Testis (tissue), 3 donors: ENCODE results near the gene SP3. TPM values are rescaled to one million over a fixed set of nuclear protein-coding genes. Genes with fewer than 3 reads are reported as not detected.

Experiments
- DNase-seq: peaks from one replicate; pipeline ENCODE4 v3.0.0-alpha.2; 2019
- H3K27ac ChIP-seq, 2 donors: fragments of 200-600 bp; sonication (generic); one replicate each; pipeline ENCODE4 v1.5.1; 2019
- H3K27me3 ChIP-seq: fragments of 200-600 bp; sonication (generic); one replicate; pipeline ENCODE4 v1.5.1; 2019
- H3K36me3 ChIP-seq: fragments of 200-600 bp; sonication (generic); one replicate; pipeline ENCODE4 v1.5.1; 2017; ENCODE audit warnings: low read depth; ENCODE audit errors: missing control alignments
- H3K4me1 ChIP-seq: fragments of 200-600 bp; sonication (generic); one replicate; pipeline ENCODE4 v1.5.1; 2019
- H3K4me3 ChIP-seq, 2 donors: fragments of 200-600 bp; sonication (generic); one replicate each; pipeline ENCODE4 v1.5.1; 2017 to 2019
- H3K9me3 ChIP-seq: fragments of 200-600 bp; sonication (generic); one replicate; pipeline ENCODE4 v1.5.1; 2017
- POLR2A ChIP-seq: fragments of 450-650 bp; IDR thresholded peaks from one replicate; pipeline ENCODE4 v1.6.1; 2017; ENCODE audit warnings: antibody characterized with exemption, mild to moderate bottlenecking, moderate library complexity
- WGBS, 2 donors: methylation state at CpG; one replicate each; pipeline ENCODE4 v1.1.5; 2018; 5-methylcytosine and 5-hydroxymethylcytosine counted together
- intact Hi-C: fragments of 100-400 bp; cut with DNase I; formaldehyde crosslinking; loops from one replicate; pipeline ENCODE4 v1.15.1; 2023; ENCODE audit warnings: low total_unique reads
- polyA plus RNA-seq: library from polyadenylated mRNA; stranded (reverse); fragments of 350-450 nt; fragmentation: Illumina TruSeq; extraction: RNeasy Lipid Tissue Mini Kit (QIAGEN cat#74804); gene quantifications from one replicate; pipeline ENCODE4 v1.2.3, GENCODE V29; 2014; ENCODE audit warnings: low read depth, low replicate concordance; ENCODE audit not compliant: insufficient read depth
- total RNA-seq, 2 donors: library from RNA; depleted of rRNA; stranded (reverse); fragments of >200 nt; gene quantifications; one replicate each; pipeline ENCODE4 v1.2.3, GENCODE V29; 2016
- TF ChIP-seq, protein P1 (sequence below), 3 experiments: fragments of 450-650 bp in 2 of 3; fragments of 200-600 bp in 1 of 3; sonication (generic) in 1 of 3; IDR thresholded peaks; one replicate each; pipeline ENCODE4 v1.5.1; 2016 to 2019; ENCODE audit warnings: antibody characterized with exemption in 3 of 3, mild to moderate bottlenecking in 2 of 3, moderate library complexity in 1 of 3

The SP3 gene
- total and polyA plus RNA-seq, 3 donors from 2014 or later: 48.1 to 142 (median 135) TPM

DNA sequence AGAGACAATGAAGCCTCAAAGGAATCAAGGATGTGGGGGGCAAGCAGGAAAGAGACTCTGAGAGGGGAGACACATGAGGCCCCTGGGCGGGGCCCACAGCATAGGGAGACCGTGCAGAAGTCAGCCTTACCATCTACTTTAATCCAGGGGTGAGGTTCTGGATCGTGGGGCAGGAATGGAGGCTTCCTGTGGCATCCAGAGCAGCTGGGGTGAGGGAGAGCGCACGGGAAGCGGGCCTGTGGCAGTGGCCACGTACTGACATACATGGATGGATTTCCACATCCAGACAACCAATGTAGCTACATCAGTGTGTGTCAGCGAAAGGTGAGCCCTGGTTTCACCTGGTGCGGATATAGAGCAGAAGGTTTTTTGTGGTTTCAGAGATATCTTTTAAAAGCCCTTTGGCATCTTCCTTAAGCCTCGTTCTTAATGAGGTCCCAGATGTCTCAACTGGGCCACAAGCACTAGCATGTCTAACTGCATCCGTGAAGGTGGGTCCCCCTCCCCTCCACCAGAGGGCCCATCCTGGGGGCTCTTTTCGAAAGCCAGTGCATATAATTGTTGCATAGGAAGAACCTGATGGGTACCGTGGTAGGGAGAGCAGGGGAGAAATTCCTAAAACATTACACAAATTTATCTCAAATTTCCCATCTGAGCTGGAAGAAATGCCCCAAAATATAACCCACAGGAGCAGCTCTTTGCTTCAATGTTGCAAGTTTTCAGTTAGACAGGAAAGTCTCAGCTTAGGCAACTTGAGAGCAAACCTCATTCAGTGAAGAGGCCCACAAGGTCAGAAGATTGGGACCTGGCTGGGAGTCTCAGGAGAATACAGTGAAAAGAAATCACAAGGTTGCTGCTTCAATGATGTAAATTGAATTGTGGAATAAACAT lies 90.9 kb downstream of the SP3 start:
- TF ChIP-seq, protein P1, sequence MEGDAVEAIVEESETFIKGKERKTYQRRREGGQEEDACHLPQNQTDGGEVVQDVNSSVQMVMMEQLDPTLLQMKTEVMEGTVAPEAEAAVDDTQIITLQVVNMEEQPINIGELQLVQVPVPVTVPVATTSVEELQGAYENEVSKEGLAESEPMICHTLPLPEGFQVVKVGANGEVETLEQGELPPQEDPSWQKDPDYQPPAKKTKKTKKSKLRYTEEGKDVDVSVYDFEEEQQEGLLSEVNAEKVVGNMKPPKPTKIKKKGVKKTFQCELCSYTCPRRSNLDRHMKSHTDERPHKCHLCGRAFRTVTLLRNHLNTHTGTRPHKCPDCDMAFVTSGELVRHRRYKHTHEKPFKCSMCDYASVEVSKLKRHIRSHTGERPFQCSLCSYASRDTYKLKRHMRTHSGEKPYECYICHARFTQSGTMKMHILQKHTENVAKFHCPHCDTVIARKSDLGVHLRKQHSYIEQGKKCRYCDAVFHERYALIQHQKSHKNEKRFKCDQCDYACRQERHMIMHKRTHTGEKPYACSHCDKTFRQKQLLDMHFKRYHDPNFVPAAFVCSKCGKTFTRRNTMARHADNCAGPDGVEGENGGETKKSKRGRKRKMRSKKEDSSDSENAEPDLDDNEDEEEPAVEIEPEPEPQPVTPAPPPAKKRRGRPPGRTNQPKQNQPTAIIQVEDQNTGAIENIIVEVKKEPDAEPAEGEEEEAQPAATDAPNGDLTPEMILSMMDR (IDR thresholded peaks at IDR 0.05): no peak
- no peak for TF ChIP-seq POLR2A
- 80 to 81% methylated on average over 12 to 13 of the region's 13 CpGs for WGBS, 2 donors
- no peak overlapping the region for H3K4me3 ChIP-seq
- no peaks in the 10 kb centered on the region for H3K4me1 ChIP-seq
- intact Hi-C loops: no loop called here
- no peaks in the 10 kb centered on the region for H3K27me3 ChIP-seq
- H3K36me3 ChIP-seq: no peaks in the 10 kb centered on the region
- H3K9me3 ChIP-seq: no peaks in the 10 kb centered on the region
- no peak for DNase-seq
- H3K27ac ChIP-seq: no peak overlapping the region

DNA sequence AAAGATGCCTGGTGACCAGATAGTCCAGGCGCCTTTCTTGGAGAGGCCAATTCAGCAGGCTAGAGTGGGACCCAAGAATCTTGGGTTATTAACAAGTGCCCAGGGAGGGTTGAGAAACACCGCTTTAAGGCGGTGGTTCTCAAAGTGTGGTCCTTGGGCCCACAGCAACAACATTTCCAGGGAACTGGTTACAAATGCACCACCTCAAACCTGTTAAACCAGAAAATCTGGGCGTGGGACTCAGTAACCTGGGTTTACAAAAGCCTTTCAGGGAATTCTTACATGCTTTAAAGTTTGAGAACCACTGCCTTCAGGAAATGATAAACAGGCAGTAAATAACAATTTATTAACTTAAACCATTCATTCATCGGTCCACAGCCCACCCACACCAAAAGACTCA lies 92.5 kb downstream of the SP3 start:
- WGBS, 2 donors: 96% methylated on average over 5 of the region's 5 CpGs
- Histone ChIP-seq H3K4me3 (no peak overlapping the region), H3K27ac (no peak overlapping the region), H3K9me3 (no peaks in the 10 kb centered on the region), H3K27me3 (no peaks in the 10 kb centered on the region), H3K4me1 (peaks cover under 1% of the 10 kb centered on the region), H3K36me3 (no peaks in the 10 kb centered on the region)
- no peak for DNase-seq
- TF ChIP-seq, protein P1 (IDR thresholded peaks at IDR 0.05): no peak
- no peak for TF ChIP-seq POLR2A
- intact Hi-C loops: no loop called here

DNA sequence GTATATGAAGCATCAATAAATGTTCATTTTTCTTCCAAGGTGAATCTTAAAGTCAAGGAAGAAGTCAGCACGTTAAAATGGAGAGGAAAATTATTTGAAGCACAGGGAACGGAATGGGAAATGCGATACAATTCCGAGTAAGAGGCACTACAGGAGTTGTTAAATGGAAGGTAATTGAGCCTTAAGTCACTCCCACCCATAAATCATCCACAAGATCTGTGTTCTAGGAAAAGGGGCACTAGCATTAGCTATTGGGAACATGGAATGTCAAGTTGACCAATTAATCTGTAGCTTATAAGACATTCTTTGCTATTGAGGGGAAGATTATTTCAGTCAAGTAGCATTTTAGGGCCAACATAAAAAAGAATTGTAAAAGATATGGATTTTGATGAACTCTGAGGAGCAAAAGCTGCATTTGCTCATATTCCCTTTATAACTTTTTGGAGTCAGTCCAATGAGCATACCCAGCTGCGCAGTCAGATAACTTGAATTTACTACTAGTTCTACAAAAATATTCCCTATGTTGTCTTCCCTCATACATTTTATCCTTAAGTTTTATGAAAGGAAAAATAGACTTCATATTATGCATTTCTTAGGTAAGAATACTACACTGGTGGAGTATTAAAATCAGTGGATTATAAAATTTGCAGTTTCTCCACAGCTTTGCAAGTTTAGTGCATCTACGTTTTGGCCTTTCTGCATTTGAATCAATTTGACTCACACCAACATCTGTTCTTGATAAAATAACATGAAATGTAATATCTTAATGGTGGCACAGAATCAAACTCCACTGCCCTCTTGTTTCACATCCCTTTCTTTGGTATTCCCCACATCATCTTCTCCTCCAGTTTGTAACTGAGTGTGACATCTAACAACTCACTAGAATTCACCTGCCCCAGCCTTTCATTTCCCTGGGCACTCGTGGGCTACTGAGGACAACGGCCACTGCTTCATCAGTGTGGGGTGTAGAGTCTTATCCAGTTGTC lies 95.6 kb downstream of the SP3 start:
- Histone ChIP-seq H3K27ac (no peak overlapping the region), H3K4me1 (peaks cover 3% of the 10 kb centered on the region), H3K36me3 (no peaks in the 10 kb centered on the region), H3K27me3 (no peaks in the 10 kb centered on the region), H3K4me3 (no peak overlapping the region), H3K9me3 (no peaks in the 10 kb centered on the region)
- no peak for DNase-seq
- TF ChIP-seq, protein P1 (IDR thresholded peaks at IDR 0.05): no peak
- no peak for TF ChIP-seq POLR2A
- intact Hi-C loops: no loop called here
- 83 to 86% methylated on average over 8 of the region's 8 CpGs for WGBS, 2 donors

DNA sequence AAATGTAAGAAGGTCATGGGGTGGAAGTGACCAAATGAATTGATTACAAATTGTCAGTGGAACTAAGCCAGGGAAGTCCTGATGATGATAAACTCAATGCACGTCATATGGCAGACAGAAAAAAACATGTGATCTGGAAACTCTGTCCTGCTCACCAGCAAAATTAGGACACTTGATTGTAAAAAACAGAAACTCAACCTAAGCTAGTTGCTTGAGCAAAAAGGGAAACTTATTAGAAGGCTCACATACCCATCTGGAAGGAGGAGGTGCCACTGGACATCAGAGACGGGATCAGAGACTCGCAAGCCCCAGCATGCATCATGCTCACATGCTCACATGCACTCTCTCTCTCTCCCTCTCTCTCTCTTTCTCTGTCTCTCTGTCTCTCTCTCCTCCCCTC lies 96.8 kb downstream of the SP3 start:
- WGBS, 2 donors: 78 to 92% methylated on average over 3 of the region's 3 CpGs
- no peaks in the 10 kb centered on the region for H3K27me3 ChIP-seq
- no peak overlapping the region for H3K4me3 ChIP-seq
- intact Hi-C loops: no loop called here
- H3K4me1 ChIP-seq: peaks cover 3% of the 10 kb centered on the region
- no peak for DNase-seq
- TF ChIP-seq, protein P1 (IDR thresholded peaks at IDR 0.05): no peak
- TF ChIP-seq POLR2A: no peak
- H3K36me3 ChIP-seq: no peaks in the 10 kb centered on the region
- no peak overlapping the region for H3K27ac ChIP-seq
- no peaks in the 10 kb centered on the region for H3K9me3 ChIP-seq
